Bronchial epithelial cell (primary cell): ENCODE results near the gene CEP152. TPM values are rescaled to one million over a fixed set of nuclear protein-coding genes. Genes with fewer than 3 reads are reported as not detected.

Experiments used
- DNase-seq: peaks from one replicate; pipeline ENCODE4 v3.0.0-alpha.2; 2010; ENCODE audit warnings: low read depth
- FAIRE-seq: peaks from 2 replicates; lab custom pipeline; 2011; peaks lifted over from hg19 to GRCh38; lab: Jason Lieb, UNC
- H3K27me3 ChIP-seq: 2 replicates; pipeline ENCODE4 v1.5.1; 2011; ENCODE audit warnings: low read length; ENCODE audit not compliant: control insufficient read depth, insufficient read depth
- H3K36me3 ChIP-seq: 2 replicates; pipeline ENCODE4 v1.5.1; 2011; ENCODE audit warnings: low read length; ENCODE audit not compliant: control insufficient read depth, insufficient read depth
- H3K4me3 ChIP-seq: 2 replicates; pipeline ENCODE4 v1.5.1; 2011; ENCODE audit warnings: mild to moderate bottlenecking, low read depth, low read length, control low read depth
- CTCF ChIP-seq: IDR thresholded peaks from 2 replicates; pipeline ENCODE4 v1.5.1; 2011; ENCODE audit warnings: mild to moderate bottlenecking, moderate library complexity, low read length, control low read depth, inconsistent platforms; ENCODE audit not compliant: insufficient read depth, severe bottlenecking
- total RNA-seq: library from RNA; depleted of rRNA; stranded (reverse); fragments of >200 nt; gene quantifications from 2 replicates; pipeline ENCODE4 v1.2.1, GENCODE V29; 2014

CEP152 gene
- total RNA-seq, 1 donor from 2014 or later = 4.5 TPM

- DNase-seq = no peak
- H3K27me3 ChIP-seq = no peaks in the 10 kb centered on the region
- no peaks in the 10 kb centered on the region for H3K36me3 ChIP-seq
- no peak for TF ChIP-seq CTCF
- H3K4me3 ChIP-seq = no peak overlapping the region
- no peak for FAIRE-seq
These were observed 25.2 kb downstream of the CEP152 start for GRCh38 chr15:48785712-48786111.

GRCh38 chr15:48785195-48785594, 25.7 kb downstream of the CEP152 start:
- no peak overlapping the region for H3K4me3 ChIP-seq
- DNase-seq (no peak), FAIRE-seq (no peak)
- H3K27me3 ChIP-seq = no peaks in the 10 kb centered on the region
- H3K36me3 ChIP-seq = no peaks in the 10 kb centered on the region
- TF ChIP-seq CTCF = no peak

GRCh38 chr15:48784756-48785155, 26.1 kb downstream of the CEP152 start:
- Histone ChIP-seq H3K36me3 (peaks cover under 1% of the 10 kb centered on the region), H3K27me3 (no peaks in the 10 kb centered on the region), H3K4me3 (no peak overlapping the region)
- DNase-seq (no peak), FAIRE-seq (no peak)
- TF ChIP-seq CTCF = no peak

GRCh38 chr15:48782911-48783310, 28.0 kb downstream of the CEP152 start:
- TF ChIP-seq CTCF = no peak
- Histone ChIP-seq H3K4me3 (no peak overlapping the region), H3K36me3 (peaks cover 1% of the 10 kb centered on the region), H3K27me3 (no peaks in the 10 kb centered on the region)
- FAIRE-seq (no peak), DNase-seq (no peak)

DNA sequence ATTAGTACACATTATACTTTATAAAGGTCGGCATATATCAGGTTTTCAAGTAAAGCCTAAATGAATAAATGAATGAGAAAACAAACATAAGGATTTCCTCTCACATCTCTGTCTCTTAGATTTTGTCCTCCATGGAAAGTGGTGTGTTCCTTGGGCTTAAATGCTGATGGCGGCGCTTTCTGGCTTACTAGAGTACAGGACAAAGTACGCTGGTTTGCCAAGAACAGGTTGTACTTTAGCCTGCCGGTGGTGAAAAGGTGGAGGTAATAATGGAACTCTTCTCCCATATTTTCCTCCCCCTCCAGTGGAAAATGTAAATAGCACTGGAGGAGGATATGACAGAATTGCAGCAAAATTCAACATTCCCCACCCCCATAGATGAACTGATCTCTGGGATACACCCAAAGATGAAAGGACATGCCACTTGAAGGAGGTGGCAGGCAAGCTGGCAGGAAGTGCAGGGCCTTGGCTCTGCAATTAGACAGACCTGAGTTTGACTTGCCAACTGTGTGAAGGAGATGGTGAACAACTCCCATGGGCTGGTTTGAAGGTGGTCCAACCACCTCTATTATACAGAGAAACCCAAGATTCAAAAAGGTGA, 29.3 kb downstream of the CEP152 start:
- no peak for DNase-seq
- TF ChIP-seq CTCF = no peak
- no peaks in the 10 kb centered on the region for H3K27me3 ChIP-seq
- FAIRE-seq = no peak
- no peak overlapping the region for H3K4me3 ChIP-seq
- peaks cover 1% of the 10 kb centered on the region for H3K36me3 ChIP-seq

GRCh38 chr15:48781017-48781416, 29.9 kb downstream of the CEP152 start:
- no peak for TF ChIP-seq CTCF
- FAIRE-seq = no peak
- Histone ChIP-seq H3K27me3 (no peaks in the 10 kb centered on the region), H3K36me3 (peaks cover 1% of the 10 kb centered on the region), H3K4me3 (no peak overlapping the region)
- DNase-seq = no peak
